GM12878 (cell line): ENCODE results near the gene ENDOU.

Experiments used
- BMI1 ChIP-seq: fragments of 450-650 bp; IDR thresholded peaks from 2 replicates; pipeline ENCODE4 v1.6.1; 2016; ENCODE audit warnings: mild to moderate bottlenecking, moderate library complexity, borderline replicate concordance
- CBFB ChIP-seq: IDR thresholded peaks from 2 replicates; pipeline ENCODE4 v1.6.1; 2016; ENCODE audit warnings: antibody characterized with exemption, low read depth
- EZH2 ChIP-seq: IDR thresholded peaks from 2 replicates; pipeline ENCODE4 v1.6.1; 2012; ENCODE audit warnings: low read depth, mild to moderate bottlenecking, control low read depth, inconsistent platforms, low read length, borderline replicate concordance; ENCODE audit not compliant: control insufficient read depth
- FOXM1 ChIP-seq: IDR thresholded peaks from 2 replicates; pipeline ENCODE4 v1.6.1; 2012; ENCODE audit warnings: low read depth, mild to moderate bottlenecking, inconsistent platforms, low read length, moderate library complexity
- KDM1A ChIP-seq: fragments of 200-600 bp; sonication (generic); IDR thresholded peaks from 2 replicates; pipeline ENCODE4 v1.6.1; 2016; ENCODE audit warnings: borderline replicate concordance
- POLR2A ChIP-seq: IDR thresholded peaks from 2 replicates; pipeline ENCODE4 v1.6.1; 2011; ENCODE audit warnings: low read depth, mild to moderate bottlenecking, low read length
- POLR2AphosphoS5 ChIP-seq: IDR thresholded peaks from 2 replicates; pipeline ENCODE4 v1.6.1; 2011; ENCODE audit warnings: mild to moderate bottlenecking, low read length, inconsistent platforms
- RFX5 ChIP-seq: IDR thresholded peaks from 2 replicates; pipeline ENCODE4 v1.6.1; 2011; ENCODE audit warnings: low read depth, low read length, improper control_type of control experiment
- SIN3A ChIP-seq: IDR thresholded peaks from 2 replicates; pipeline ENCODE4 v1.6.1; 2012; ENCODE audit warnings: low read depth, low read length, improper control_type of control experiment
- SP1 ChIP-seq: IDR thresholded peaks from one replicate; pipeline ENCODE4 v1.6.1; 2011; ENCODE audit warnings: low read depth, low read length
- SPI1 ChIP-seq: IDR thresholded peaks from 2 replicates; pipeline ENCODE4 v1.6.1; 2011; ENCODE audit warnings: low read depth, mild to moderate bottlenecking, low read length, moderate library complexity, borderline replicate concordance; ENCODE audit not compliant: insufficient read depth
- TF ChIP-seq, protein P1 (sequence below), 3 experiments: IDR thresholded peaks in 2 of 3; conservative IDR thresholded peaks in 1 of 3; 2 replicates each; pipeline ENCODE4 v1.5.1; 2011; ENCODE audit warnings: low read depth in 3 of 3, low read length in 3 of 3, mild to moderate bottlenecking in 3 of 3, control low read depth in 2 of 3, moderate library complexity in 2 of 3, inconsistent platforms in 1 of 3, mixed read lengths in 1 of 3; ENCODE audit not compliant: control insufficient read depth in 2 of 3, insufficient read depth in 1 of 3; ENCODE audit errors: extremely low read depth in 1 of 3

DNA sequence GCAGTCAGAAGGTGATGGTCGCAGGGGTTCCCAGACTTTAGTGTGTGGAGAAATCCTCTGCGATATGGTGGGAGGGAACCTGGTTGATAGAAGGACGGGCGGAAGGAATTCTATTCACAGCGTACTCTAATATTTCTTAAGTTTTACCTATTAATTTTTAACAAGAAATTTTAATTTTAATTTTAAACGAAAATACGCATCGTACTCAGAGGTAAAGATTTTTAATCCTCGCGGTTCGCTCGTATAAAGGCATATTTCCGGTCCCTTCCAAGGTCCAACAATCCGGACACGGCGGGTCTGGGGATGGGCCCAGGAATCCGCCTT, 47.4 kb upstream of the ENDOU start:
- TF ChIP-seq POLR2A (no peak), CBFB (no peak), SP1 (no peak), POLR2AphosphoS5 (no peak), SPI1 (no peak), FOXM1 (no peak), BMI1 (no peak), SIN3A (no peak), KDM1A (no peak), RFX5 (no peak), EZH2 (no peak)
- TF ChIP-seq, protein P1, sequence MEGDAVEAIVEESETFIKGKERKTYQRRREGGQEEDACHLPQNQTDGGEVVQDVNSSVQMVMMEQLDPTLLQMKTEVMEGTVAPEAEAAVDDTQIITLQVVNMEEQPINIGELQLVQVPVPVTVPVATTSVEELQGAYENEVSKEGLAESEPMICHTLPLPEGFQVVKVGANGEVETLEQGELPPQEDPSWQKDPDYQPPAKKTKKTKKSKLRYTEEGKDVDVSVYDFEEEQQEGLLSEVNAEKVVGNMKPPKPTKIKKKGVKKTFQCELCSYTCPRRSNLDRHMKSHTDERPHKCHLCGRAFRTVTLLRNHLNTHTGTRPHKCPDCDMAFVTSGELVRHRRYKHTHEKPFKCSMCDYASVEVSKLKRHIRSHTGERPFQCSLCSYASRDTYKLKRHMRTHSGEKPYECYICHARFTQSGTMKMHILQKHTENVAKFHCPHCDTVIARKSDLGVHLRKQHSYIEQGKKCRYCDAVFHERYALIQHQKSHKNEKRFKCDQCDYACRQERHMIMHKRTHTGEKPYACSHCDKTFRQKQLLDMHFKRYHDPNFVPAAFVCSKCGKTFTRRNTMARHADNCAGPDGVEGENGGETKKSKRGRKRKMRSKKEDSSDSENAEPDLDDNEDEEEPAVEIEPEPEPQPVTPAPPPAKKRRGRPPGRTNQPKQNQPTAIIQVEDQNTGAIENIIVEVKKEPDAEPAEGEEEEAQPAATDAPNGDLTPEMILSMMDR (IDR thresholded peaks at IDR 0.05 in 2 of 3, conservative IDR thresholded peaks at IDR 0.05 in 1 of 3; ENCODE audit: control insufficient read depth in 2 of 3, extremely low read depth in 1 of 3, insufficient read depth in 1 of 3, low read depth in 3 of 3, low read length in 3 of 3) = no peak
